RWPE1 (cell line): ENCODE measurements around the gene FLT3LG.

Experiments
- CTCF ChIA-PET: fragments of 350-600 bp; sonication (Branson Sonifier 250); formaldehyde crosslinking; extraction: SDS; loops from one replicate; lab custom pipeline; 2021; lab: Yijun Ruan, JAX
- POLR2A ChIA-PET: fragments of 400-600 bp; formaldehyde crosslinking; extraction: SDS; loops from one replicate; lab custom pipeline; 2020; ENCODE audit warnings: antibody characterized with exemption; ENCODE audit not compliant: low non-redundant PET; lab: Yijun Ruan, JAX
- DNase-seq: peaks from one replicate; pipeline ENCODE4 v3.0.0; 2012; ENCODE audit warnings: low spot score
- H3K27ac ChIP-seq: fragments of 450-650 bp; 2 replicates; pipeline ENCODE4 v1.5.1; 2017
- CTCF ChIP-seq: fragments of 450-650 bp; conservative IDR thresholded peaks from 2 replicates; pipeline ENCODE4 v1.5.1; 2017; ENCODE audit warnings: low read depth, mild to moderate bottlenecking

FLT3LG gene

GRCh38 chr19:49428547-49429451, 45.2 kb upstream of the FLT3LG start:
- CTCF ChIA-PET: interaction anchor here (0.6 to 1.1 kb wide), 3 partner anchors 9 to 219 kb away, joined by 3 read pairs; no protein-coding TSS in a partner anchor
- no peak for DNase-seq
- POLR2A ChIA-PET: no interaction called here
- H3K27ac ChIP-seq: no peak overlapping the region
- no peak for TF ChIP-seq CTCF

- CTCF ChIA-PET: interaction anchor here (0.6 to 1.4 kb wide), 4 partner anchors 36 to 1565 kb away, joined by 3 to 6 read pairs (median 3); no protein-coding TSS in a partner anchor
- no peak overlapping the region for H3K27ac ChIP-seq
- POLR2A ChIA-PET: interaction anchor here (0.6 kb wide), 1 partner anchor 38 kb away, joined by 3 read pairs; no protein-coding TSS in a partner anchor
- TF ChIP-seq CTCF: no peak
- DNase-seq: no peak
Observed at GRCh38 chr19:49430172-49430677, 43.8 kb upstream of the FLT3LG start.

- DNase-seq: no peak
- ChIA-PET CTCF (interaction anchor here (1.1 to 1.4 kb wide), 2 partner anchors 36 to 39 kb away, joined by 3 read pairs; no protein-coding TSS in a partner anchor), POLR2A (no interaction called here)
- TF ChIP-seq CTCF: no peak; the same call in 1 of the 2 replicates
- H3K27ac ChIP-seq: no peak overlapping the region
Observed at GRCh38 chr19:49430678-49431329, 43.2 kb upstream of the FLT3LG start.

- no peak overlapping the region for H3K27ac ChIP-seq
- CTCF ChIA-PET: interaction anchor here (1.1 kb wide), 1 partner anchor 39 kb away, joined by 3 read pairs; no protein-coding TSS in a partner anchor
- no peak for TF ChIP-seq CTCF
- POLR2A ChIA-PET: no interaction called here
- peak; percentile 34 for DNase-seq
Observed at GRCh38 chr19:49431330-49431749, 42.7 kb upstream of the FLT3LG start.

- no peak for DNase-seq
- TF ChIP-seq CTCF: no peak
- no peak overlapping the region for H3K27ac ChIP-seq
- POLR2A ChIA-PET: no interaction called here
- CTCF ChIA-PET: no interaction called here
Observed at GRCh38 chr19:49432141-49433073, 41.6 kb upstream of the FLT3LG start.
